Loucy (cell line): ENCODE results near the gene RAD51B.
A peak's percentile ranks its signal among the peaks of the same experiment; 100 is the strongest.

Experiments used
- H2AFZ ChIP-seq: fragments of 200-600 bp; sonication (generic); 2 replicates; pipeline ENCODE4 v1.6.0; 2016; ENCODE audit warnings: antibody characterized with exemption, mild to moderate bottlenecking, low read length, moderate library complexity
- H3F3A ChIP-seq: fragments of 200-600 bp; 2 replicates; pipeline ENCODE4 v1.6.0; 2016; ENCODE audit warnings: antibody characterized with exemption, low read depth, mild to moderate bottlenecking
- H3K27me3 ChIP-seq: fragments of 200-600 bp; sonication (generic); 2 replicates; pipeline ENCODE4 v1.6.1; 2014; ENCODE audit warnings: low read length, mild to moderate bottlenecking; ENCODE audit not compliant: insufficient read depth, poor library complexity, severe bottlenecking
- H3K36me3 ChIP-seq: fragments of 200-600 bp; sonication (generic); 2 replicates; pipeline ENCODE4 v1.6.1; 2016; ENCODE audit warnings: low read length; ENCODE audit not compliant: insufficient read depth
- H3K4me1 ChIP-seq: fragments of 200-600 bp; sonication (generic); 2 replicates; pipeline ENCODE4 v1.5.1; 2014; ENCODE audit warnings: low read length, mild to moderate bottlenecking; ENCODE audit not compliant: insufficient read depth, poor library complexity, severe bottlenecking
- H3K4me2 ChIP-seq: fragments of 200-600 bp; sonication (generic); 2 replicates; pipeline ENCODE4 v1.6.0; 2014; ENCODE audit warnings: antibody characterized with exemption, low read length, low read depth, mild to moderate bottlenecking; ENCODE audit not compliant: poor library complexity, severe bottlenecking
- H3K4me3 ChIP-seq: fragments of 200-600 bp; sonication (generic); 2 replicates; pipeline ENCODE4 v1.5.1; 2014; ENCODE audit warnings: low read length, mild to moderate bottlenecking, mixed read lengths; ENCODE audit not compliant: poor library complexity, severe bottlenecking
- H3K79me2 ChIP-seq: fragments of 200-600 bp; sonication (generic); 2 replicates; pipeline ENCODE4 v1.6.1; 2014; ENCODE audit warnings: low read length; ENCODE audit not compliant: insufficient read depth
- H3K9ac ChIP-seq: fragments of 200-600 bp; sonication (generic); 2 replicates; pipeline ENCODE4 v1.6.0; 2014; ENCODE audit warnings: mild to moderate bottlenecking, low read depth, low read length, moderate library complexity; ENCODE audit not compliant: poor library complexity, severe bottlenecking
- H3K9me2 ChIP-seq: fragments of 200-600 bp; sonication (generic); replicated peaks from 2 replicates; pipeline ENCODE4 v1.6.1; 2016; ENCODE audit warnings: low read depth, low read length, mixed read lengths
- H3K9me3 ChIP-seq: fragments of 200-600 bp; sonication (generic); 2 replicates; pipeline ENCODE4 v1.6.1; 2014; ENCODE audit warnings: mild to moderate bottlenecking, antibody characterized with exemption, low read length, low read depth; ENCODE audit not compliant: insufficient read depth
- H4K20me1 ChIP-seq: fragments of 200-600 bp; sonication (generic); 2 replicates; pipeline ENCODE4 v1.6.0; 2014; ENCODE audit warnings: antibody characterized with exemption, low read length, mild to moderate bottlenecking; ENCODE audit not compliant: insufficient read depth, poor library complexity, severe bottlenecking
- CTCF ChIP-seq: fragments of 200-600 bp; sonication (generic); conservative IDR thresholded peaks from 2 replicates; pipeline ENCODE4 v1.5.1; 2014; ENCODE audit warnings: mild to moderate bottlenecking, antibody characterized with exemption, low read length
- EZH2phosphoT487 ChIP-seq: fragments of 200-600 bp; IDR thresholded peaks from 2 replicates; pipeline ENCODE4 v1.6.1; 2018; ENCODE audit warnings: antibody characterized with exemption, mild to moderate bottlenecking, moderate library complexity, borderline replicate concordance

The RAD51B gene

GRCh38 chr14:68281497-68281896 lies 461.9 kb downstream of the RAD51B start:
- TF ChIP-seq EZH2phosphoT487 (no peak), CTCF (no peak)
- Histone ChIP-seq H3K36me3 (no peaks in the 10 kb centered on the region), H2AFZ (no peak overlapping the region), H3K9me2 (no peaks in the 10 kb centered on the region), H3F3A (peaks cover 30% of the 10 kb centered on the region), H3K79me2 (no peaks in the 10 kb centered on the region), H3K27me3 (no peaks in the 10 kb centered on the region), H4K20me1 (no peaks in the 10 kb centered on the region), H3K9me3 (no peaks in the 10 kb centered on the region), H3K4me1 (peaks cover 80% of the 10 kb centered on the region), H3K9ac (no peak overlapping the region), H3K4me3 (no peak overlapping the region), H3K4me2 (no peak overlapping the region)

DNA sequence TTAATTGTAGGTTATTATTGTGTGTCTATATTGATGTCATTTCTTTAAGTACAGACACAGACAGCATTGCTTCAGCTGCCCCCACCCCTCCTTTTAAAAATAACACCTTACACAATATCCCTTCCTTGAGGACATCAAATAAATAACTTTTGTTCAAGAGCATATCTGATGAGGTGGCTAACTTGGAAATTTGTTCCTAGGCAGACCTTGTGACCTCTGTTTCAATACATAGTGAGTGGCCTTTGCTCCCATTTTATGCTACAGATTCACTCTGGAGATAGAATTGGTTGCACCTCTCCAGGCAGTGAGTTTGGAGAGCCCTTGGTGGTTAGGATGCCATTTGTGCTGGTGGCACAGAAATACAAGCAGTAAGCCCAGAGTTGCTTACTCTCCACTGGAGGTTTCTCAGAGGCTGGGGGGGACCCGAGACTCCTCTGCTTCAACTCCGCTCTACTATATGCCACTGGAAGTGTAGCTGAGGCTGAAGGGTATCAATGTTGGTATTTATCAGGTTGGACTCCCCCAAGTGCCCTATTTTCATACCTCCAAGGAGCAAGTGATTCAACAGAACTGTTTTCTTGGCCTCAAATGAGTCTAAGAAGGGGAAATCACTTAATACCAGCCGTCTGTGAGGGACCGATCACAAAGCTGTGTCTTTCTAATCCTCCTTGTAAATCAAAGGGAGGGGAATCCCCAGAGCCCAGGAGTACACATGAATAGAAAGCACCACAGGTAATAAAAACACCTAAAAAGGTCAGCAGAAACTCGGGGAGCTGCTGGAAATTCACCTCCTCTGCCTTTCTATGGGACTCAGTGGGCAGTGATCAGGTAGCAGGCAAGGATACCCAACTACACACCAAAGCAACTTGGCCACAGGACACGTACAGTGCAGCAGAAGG lies 463.1 kb downstream of the RAD51B start:
- TF ChIP-seq CTCF, result no peak
- no peak for TF ChIP-seq EZH2phosphoT487
- Histone ChIP-seq H3F3A (peaks cover 30% of the 10 kb centered on the region), H3K4me2 (peak overlapping the region; percentile 62), H3K79me2 (no peaks in the 10 kb centered on the region), H3K9ac (peak overlapping the region; percentile 76), H3K4me3 (peak overlapping the region; percentile 35), H3K9me3 (no peaks in the 10 kb centered on the region), H3K9me2 (no peaks in the 10 kb centered on the region), H2AFZ (no peak overlapping the region), H3K36me3 (no peaks in the 10 kb centered on the region), H4K20me1 (no peaks in the 10 kb centered on the region), H3K27me3 (no peaks in the 10 kb centered on the region), H3K4me1 (peaks cover 90% of the 10 kb centered on the region)

DNA sequence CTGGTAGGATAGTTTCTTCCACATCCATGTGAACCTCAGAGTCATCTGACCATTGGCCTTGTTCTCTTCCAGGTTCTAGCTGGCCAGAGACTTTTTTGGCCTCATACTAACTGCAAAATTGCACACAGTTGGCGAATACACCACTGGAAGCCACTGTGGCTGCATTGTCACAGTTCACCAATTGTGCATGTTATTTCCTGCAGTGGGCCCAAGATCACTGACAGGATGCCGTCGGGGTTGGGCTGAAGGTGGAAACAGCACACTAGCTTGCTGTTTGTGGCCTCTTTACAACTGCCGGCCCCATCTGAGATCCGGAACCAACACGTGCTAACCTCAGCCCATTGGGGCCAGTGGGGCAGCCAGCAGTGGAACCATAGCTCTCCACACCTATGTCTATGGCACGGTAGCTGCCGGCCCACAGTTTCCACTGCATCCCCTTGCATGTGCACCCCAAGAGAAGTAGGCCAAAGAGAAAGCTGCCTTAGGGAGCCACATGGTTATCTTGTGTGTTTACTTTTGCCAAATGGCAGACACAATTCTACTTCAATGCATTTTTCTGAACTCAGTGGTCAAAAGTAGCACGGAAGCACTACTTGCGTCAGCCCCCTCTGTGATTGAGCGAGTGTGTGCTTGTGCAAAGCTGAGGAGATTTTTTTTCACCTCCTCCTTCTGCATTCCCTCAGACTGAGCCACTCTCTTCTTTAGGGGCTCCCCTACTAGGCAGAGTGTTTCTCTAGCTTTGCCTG lies 464.0 kb downstream of the RAD51B start:
- Histone ChIP-seq H3K9ac (peak overlapping the region; percentile 76), H2AFZ (no peak overlapping the region), H3K27me3 (no peaks in the 10 kb centered on the region), H3K4me2 (peak overlapping the region; percentile 62), H3K36me3 (no peaks in the 10 kb centered on the region), H3F3A (peaks cover 30% of the 10 kb centered on the region), H3K9me2 (no peaks in the 10 kb centered on the region), H3K9me3 (no peaks in the 10 kb centered on the region), H3K4me1 (peaks cover 94% of the 10 kb centered on the region), H3K79me2 (no peaks in the 10 kb centered on the region), H4K20me1 (no peaks in the 10 kb centered on the region), H3K4me3 (peak overlapping the region; percentile 35)
- TF ChIP-seq CTCF (no peak), EZH2phosphoT487 (no peak)
